Fibroblast of the aortic adventitia (primary cell): ENCODE measurements around the gene BPIFB4. TPM values are rescaled to one million over a fixed set of nuclear protein-coding genes. Genes with fewer than 3 reads are reported as not detected.

ENCODE experiments used
- DNase-seq: peaks from one replicate; pipeline ENCODE4 v3.0.0-alpha.2; 2010; ENCODE audit warnings: low read depth
- H3K4me3 ChIP-seq: 2 replicates; pipeline ENCODE4 v1.5.1; 2011; ENCODE audit warnings: low read depth, mild to moderate bottlenecking, control low read depth, low read length, moderate library complexity
- total RNA-seq: library from RNA; depleted of rRNA; stranded (reverse); fragments of >200 nt; gene quantifications from 2 replicates; pipeline ENCODE4 v1.2.3, GENCODE V29; 2012; ENCODE audit warnings: low replicate concordance
- TF ChIP-seq, protein P1 (sequence below): IDR thresholded peaks from 2 replicates; pipeline ENCODE4 v1.5.1; 2011; ENCODE audit warnings: mild to moderate bottlenecking, low read length, control low read depth, inconsistent platforms; ENCODE audit not compliant: insufficient read depth

The BPIFB4 gene
- total RNA-seq, result not detected in 2 replicates

GRCh38 chr20:33079259-33079658, at the start of gene BPIFB4:
BPIFB4 (plus strand) TSS chr20:33079643; CDS start chr20:33081527, 1,884 bp downstream.
- no peak within 1 kb of the TSS for H3K4me3 ChIP-seq
- TF ChIP-seq, protein P1, sequence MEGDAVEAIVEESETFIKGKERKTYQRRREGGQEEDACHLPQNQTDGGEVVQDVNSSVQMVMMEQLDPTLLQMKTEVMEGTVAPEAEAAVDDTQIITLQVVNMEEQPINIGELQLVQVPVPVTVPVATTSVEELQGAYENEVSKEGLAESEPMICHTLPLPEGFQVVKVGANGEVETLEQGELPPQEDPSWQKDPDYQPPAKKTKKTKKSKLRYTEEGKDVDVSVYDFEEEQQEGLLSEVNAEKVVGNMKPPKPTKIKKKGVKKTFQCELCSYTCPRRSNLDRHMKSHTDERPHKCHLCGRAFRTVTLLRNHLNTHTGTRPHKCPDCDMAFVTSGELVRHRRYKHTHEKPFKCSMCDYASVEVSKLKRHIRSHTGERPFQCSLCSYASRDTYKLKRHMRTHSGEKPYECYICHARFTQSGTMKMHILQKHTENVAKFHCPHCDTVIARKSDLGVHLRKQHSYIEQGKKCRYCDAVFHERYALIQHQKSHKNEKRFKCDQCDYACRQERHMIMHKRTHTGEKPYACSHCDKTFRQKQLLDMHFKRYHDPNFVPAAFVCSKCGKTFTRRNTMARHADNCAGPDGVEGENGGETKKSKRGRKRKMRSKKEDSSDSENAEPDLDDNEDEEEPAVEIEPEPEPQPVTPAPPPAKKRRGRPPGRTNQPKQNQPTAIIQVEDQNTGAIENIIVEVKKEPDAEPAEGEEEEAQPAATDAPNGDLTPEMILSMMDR, result no peak
- DNase-seq, result peak; percentile 68

- DNase-seq, result no peak
- H3K4me3 ChIP-seq, result no peak overlapping the region
- TF ChIP-seq, protein P1, result no peak
Observed at GRCh38 chr20:33030076-33030475, 49.4 kb upstream of the BPIFB4 start.

GRCh38 chr20:33030569-33030968, 48.9 kb upstream of the BPIFB4 start:
- no peak for DNase-seq
- no peak overlapping the region for H3K4me3 ChIP-seq
- TF ChIP-seq, protein P1, result no peak

DNA sequence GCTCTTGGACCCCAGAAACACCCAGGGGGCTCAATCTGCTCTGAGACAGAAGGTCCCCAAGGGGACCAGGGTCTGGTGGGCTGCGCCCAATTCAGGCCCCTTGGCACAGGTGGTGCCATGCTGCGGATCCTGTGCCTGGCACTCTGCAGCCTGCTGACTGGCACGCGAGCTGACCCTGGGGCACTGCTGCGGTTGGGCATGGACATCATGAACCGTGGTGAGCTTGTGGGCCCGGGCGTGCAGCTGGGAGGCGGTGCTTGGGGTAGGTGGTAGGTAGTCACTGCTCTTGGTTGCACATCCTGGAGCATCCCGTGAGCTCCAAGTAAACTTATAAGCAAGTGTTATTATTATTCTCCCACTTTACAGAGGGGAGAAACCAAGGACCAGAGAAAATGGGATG, 47.9 kb upstream of the BPIFB4 start, which contains the start of gene BPIFB6:
Gene BPIFB6, plus strand, starts transcription at position 118 of the 400 bp plus-strand sequence. Its CDS starts 0 bp downstream, at position 118.
- DNase-seq, result no peak
- TF ChIP-seq, protein P1, result no peak
- H3K4me3 ChIP-seq, result no peak within 1 kb of the TSS

DNA sequence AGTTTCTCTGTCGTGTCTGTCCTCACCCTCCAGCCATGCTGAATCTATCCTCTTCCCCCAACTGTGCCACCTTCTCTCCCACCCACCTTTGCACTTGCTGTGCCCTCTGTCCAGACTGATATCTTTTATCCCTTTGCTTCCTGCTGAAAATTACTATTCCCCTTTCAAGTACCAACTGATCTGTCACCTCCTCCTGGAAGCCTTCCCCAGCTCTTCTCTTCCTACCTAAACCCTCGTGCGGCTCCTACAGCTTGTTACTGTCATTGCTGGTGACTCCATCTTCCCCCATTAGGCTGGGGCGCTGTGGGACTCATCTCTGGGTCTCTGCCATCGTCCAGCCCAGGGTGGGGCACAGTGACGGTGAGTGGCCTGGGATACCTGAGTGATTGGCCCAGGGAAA, 46.9 kb upstream of the BPIFB4 start:
- TF ChIP-seq, protein P1, result no peak
- DNase-seq, result no peak
- no peak overlapping the region for H3K4me3 ChIP-seq

- TF ChIP-seq, protein P1, result no peak
Observed at GRCh38 chr20:33033381-33033780, 46.1 kb upstream of the BPIFB4 start.

DNA sequence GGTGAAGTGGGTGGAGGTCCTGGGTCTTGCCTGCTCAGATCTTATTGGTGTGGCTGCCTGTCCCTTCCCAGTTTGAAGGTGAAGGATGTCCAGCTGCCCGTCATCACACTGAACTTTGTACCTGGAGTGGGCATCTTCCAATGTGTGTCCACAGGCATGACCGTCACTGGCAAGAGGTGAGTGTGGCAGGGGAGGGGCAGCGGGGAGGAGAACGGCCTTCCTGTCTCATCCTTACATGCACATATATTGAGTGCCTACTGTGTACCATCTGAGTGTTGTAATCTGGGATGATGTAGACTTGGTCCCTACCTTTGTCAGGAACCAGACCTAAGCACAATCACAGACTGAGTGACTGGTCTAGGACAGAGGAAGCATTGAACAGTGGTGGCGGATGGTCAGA, 45.3 kb upstream of the BPIFB4 start:
- DNase-seq, result no peak
- H3K4me3 ChIP-seq, result no peak overlapping the region
- TF ChIP-seq, protein P1, result no peak

More at GRCh38 chr20:33033381-33033780, 46.1 kb upstream of the BPIFB4 start:
- no peak overlapping the region for H3K4me3 ChIP-seq
- no peak for DNase-seq
